HepG2 (cell line): ENCODE results near the gene C2orf15.

ENCODE experiments used
- CTCF ChIP-seq: sonication (generic); formaldehyde crosslinking; IDR thresholded peaks from 2 replicates; pipeline ENCODE4 v1.5.0; 2020; ENCODE audit warnings: mild to moderate bottlenecking, missing genetic modification reagents, moderate library complexity
- FOXP4 ChIP-seq: sonication (generic); formaldehyde crosslinking; IDR thresholded peaks from 2 replicates; pipeline ENCODE4 v1.4.0; 2020; ENCODE audit warnings: missing genetic modification reagents
- MAX ChIP-seq: IDR thresholded peaks from 2 replicates; pipeline ENCODE4 v1.6.1; 2012; ENCODE audit warnings: inconsistent platforms
- PTBP1 ChIP-seq: fragments of 200-400 bp; formaldehyde crosslinking; IDR thresholded peaks from 2 replicates; pipeline ENCODE4 v1.6.1; 2018; ENCODE audit warnings: low read length, low read depth; ENCODE audit not compliant: poor library complexity, severe bottlenecking
- THAP8 ChIP-seq: sonication (generic); formaldehyde crosslinking; IDR thresholded peaks from 2 replicates; pipeline ENCODE4 v1.5.1; 2020; ENCODE audit warnings: missing genetic modification reagents, mild to moderate bottlenecking, borderline replicate concordance
- ZNF557 ChIP-seq: sonication (generic); formaldehyde crosslinking; IDR thresholded peaks from 2 replicates; pipeline ENCODE4 v1.4.0; 2020; ENCODE audit warnings: missing genetic modification reagents

GRCh38 chr2:99190548-99190947 is 49.0 kb downstream of the C2orf15 start:
- TF ChIP-seq CTCF (CRISPR knock-in tag) (0 out of 2 replicates have a peak, but pooled peaks have one; percentile 21), FOXP4 (CRISPR knock-in tag) (no peak), THAP8 (CRISPR knock-in tag) (no peak), PTBP1 (no peak), ZNF557 (no peak), MAX (no peak)
